Hair follicular keratinocyte (primary cell): ENCODE data around the gene NOS1AP. TPM values are rescaled to one million over a fixed set of nuclear protein-coding genes. Genes with fewer than 3 reads are reported as not detected.

Experiments
- total RNA-seq: library from RNA; depleted of rRNA; stranded (reverse); fragments of >200 nt; gene quantifications from 2 replicates; pipeline ENCODE4 v1.2.3, GENCODE V29; 2015

The NOS1AP gene
- total RNA-seq = 0.08 TPM in 1 of 2 replicates, not detected in the other

DNA sequence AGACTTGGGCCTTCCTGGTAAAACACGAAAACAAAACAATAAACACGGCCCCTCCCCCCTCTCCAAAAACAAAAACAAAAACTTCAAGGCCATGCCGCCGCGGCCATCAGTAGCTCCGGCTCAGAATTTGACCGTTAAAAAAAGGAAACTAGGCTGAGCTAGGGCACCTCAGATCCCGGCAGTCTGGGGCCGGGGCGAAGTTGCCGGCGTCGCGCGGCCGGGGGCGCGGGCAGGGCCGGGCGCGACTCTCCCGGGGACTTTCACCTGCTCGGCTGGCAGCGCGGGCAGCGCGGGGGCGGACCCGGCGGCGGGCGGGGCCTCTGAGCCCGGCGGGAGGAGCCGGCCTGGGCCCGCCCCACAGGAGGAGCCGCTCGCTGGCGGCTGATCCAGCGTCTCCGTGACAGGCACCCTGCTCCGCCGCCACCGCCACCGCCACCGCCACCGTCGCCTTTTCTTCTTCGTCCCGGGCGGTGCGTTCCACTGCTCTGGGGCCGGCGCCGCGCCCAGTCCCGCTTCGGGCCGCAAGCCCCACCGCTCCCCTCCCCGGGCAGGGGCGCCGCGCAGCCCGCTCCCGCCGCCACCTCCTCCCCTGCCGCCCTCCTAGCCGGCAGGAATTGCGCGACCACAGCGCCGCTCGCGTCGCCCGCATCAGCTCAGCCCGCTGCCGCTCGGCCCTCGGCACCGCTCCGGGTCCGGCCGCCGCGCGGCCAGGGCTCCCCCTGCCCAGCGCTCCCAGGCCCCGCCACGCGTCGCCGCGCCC lies at the start of gene NOS1AP:
TSS of gene NOS1AP (plus strand) at position 358 of the 760 bp plus-strand sequence. CDS start 487 bp downstream, outside the sequence.

DNA sequence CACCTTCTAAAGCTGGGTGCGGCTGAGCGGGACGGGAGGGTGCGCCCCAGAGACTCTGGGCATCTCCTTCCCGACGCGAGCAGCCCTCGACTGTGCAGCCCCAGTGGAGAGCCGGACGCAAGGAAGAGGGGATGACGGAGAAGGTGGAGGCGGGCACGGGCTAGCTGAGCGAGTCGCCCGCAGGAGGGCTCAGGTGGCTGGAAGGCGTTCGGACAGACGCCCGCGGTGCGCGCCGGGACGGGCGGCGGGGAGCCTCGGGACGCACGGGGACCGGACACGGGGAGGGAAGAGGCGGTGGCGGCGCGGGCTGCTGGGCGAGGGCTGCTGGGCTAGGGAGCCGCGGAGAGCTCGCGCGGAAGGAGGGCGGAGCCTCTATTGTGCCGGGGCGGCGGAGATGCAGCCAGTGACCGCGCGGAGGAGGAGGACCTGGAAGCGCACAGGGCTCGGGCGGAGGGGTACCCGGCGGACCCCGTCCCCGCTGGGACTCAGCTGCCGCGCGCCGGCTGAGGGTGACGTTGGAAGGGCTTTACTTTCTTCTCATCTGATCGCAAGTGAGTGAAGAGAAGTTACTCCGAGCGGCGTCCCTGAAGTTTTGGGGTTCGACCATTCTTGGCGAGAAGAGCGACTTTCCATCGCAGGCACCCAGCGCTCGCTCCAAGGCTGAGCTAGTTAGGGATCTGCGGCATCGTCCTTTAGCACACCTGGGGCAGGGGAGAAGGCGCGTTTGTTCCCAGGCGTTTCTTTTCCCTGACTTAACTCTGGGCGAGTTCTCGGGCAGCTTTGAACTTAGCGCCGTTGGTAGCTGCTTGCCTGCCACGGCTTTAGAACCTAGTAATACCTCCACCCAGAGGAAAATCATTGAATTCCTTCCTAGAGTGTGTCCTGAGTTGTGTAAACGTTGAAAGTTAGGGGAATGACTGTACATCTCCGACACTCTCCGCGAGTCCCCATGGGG lies 45.7 kb upstream of the NOS1AP start, which contains the start of gene OLFML2B:
TSS of gene OLFML2B (minus strand) at position 323 of the 955 bp plus-strand sequence. CDS start 439 bp downstream, outside the sequence.

DNA sequence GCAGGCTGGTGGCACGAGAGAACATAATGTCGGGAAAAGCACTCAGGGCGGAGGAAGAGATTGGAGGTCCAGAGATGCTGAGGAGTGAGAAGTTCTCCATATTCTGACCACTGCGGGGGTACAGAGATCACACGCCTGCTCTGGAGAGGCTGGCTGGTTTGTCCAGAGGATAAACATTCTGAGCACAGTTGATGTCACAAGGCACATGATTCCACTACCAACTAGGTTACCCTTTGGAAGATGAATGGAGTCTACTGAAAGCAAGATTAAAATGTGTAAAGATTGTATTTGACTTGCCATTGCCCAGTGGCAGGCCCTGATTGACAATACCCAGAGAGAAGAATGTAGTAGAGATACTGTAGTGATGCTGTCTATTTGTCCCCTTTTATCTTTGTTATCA lies 307.2 kb downstream of the NOS1AP start, which contains the start of gene SPATA46:
TSS of gene SPATA46 (minus strand) at position 164 of the 400 bp plus-strand sequence. CDS start at position 100, 64 bp downstream.

DNA sequence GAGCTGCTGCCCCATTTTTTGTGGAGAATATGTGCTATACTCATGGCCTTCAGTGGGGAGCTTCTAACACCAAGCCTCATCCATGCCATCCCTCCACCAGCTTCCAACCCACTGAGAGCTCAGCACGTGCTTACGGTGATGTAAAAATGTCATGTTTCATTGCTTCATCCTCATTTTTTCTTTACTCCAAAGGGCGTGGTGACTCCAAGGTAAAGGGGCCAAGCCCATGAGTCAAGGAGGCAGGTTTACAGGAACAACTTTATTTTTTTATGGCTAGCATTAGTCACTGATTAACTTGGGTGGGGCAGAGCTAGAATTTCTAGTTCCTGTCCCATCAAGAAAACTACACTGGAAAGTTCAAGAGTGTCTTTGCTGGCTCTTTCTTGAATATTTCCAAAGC lies 311.9 kb downstream of the NOS1AP start, which contains the start of gene C1orf226:
TSS of gene C1orf226 (plus strand) at position 346 of the 400 bp plus-strand sequence. CDS start 174 bp downstream, outside the sequence.

DNA sequence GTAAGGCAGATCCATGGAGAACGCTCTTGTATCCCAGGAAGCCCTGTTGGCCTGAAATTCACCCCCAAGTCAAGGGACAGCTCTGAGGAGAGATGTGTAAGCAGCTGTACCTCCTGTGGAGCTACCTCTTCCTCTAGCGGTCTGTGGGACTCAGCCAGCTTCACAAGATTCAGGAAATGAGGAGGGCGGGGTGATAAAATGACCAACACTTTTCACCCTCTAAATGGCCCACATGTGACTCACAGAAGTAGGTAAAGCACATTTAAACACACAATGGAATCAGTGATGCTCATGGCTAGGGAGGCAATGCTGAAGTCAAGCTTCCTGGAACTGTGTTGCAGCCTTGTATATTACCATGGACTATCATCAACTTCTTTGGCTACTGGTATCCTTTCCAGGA lies 342.5 kb downstream of the NOS1AP start, which contains the start of gene SH2D1B:
TSS of gene SH2D1B (minus strand) at position 135 of the 400 bp plus-strand sequence. CDS start at position 15, 120 bp downstream.

Other genes starting within 250 kb of the NOS1AP start
- gene OLFML2B, start 45.8 kb upstream of the NOS1AP start, total RNA-seq = 0.08 and 0.27 TPM in 2 replicates